Measurements from ENCODE around the gene METTL6.
A peak's percentile ranks its signal among the peaks of the same experiment; 100 is the strongest.
"Not testable (repeated sequence)": the region's sequence is repeated elsewhere in the genome, so short reads cannot be mapped to it uniquely, and the experiment has no call there.

The METTL6 gene

DNA sequence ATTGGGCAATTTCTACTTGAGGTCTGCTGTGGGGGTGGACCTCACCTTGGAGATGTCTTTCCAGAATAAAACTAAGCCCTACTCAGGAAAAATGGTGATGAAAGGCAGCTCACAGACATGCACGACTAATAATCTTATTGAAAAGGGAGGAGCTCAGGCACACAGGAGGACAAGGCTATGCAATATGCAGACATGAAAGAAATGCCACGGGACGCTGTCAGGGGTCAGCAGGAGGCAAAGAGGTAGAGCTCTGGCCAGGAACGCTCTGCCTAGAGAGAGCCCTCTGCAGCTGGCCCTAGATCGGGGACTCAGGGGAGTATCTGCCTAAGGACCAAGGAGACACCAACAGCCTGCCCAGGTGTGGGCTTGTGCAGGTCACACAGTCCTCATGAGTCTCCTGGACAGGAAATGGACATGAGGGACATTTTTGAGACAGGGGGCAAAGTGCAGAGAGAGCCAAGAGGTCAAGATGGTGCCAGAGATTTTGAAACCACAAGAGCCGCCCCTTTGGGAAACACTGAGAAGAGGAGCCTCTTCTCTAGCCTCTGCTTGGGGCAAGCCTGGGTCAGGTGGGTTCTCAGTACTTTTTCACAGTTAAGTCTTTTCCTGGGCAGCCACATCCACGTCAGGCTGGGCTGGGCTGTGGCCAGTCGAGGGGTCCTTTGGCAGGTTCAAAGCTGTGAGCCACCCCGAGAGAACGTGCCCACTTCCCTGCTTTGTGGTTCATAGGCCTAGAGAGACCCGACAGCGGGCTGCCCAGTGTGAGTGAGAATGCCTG lies 23.3 kb upstream of the METTL6 start:
- no peak for DNase-seq

DNA sequence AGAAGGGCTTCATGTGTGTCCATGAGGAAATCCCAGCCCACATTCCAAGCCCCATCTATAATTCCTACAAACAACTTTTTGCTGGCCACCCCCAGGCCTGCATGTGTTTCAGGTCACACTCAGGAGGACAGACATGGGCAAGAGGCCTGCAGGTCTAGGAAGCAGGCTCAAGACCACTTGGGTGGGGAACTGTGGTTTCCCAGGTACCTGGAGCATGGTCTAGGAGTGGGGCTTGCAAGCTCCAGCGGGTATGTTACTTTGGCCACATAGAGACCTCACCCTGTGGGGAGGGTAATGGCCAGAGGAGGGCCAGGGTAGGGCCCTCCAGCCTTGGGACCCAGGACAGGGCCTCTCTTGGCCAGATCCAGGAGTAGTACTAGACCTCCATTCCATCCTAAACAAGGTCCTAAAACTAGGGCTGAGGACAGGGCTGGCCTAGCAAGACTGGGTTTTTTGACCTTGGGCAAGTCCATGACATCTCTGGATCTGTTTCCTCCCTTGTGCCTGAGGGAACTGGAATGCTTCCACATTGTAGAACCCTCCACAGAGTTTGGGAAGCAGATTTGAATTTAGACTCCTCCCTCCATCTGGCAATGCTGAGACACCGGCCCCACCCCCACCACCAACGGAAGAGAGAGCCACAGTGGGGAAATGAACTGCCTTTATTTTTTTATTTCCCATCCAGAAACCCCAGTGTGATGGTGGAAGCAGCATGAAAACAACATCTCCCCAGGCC lies 22.3 kb upstream of the METTL6 start:
- no peak for DNase-seq

DNA sequence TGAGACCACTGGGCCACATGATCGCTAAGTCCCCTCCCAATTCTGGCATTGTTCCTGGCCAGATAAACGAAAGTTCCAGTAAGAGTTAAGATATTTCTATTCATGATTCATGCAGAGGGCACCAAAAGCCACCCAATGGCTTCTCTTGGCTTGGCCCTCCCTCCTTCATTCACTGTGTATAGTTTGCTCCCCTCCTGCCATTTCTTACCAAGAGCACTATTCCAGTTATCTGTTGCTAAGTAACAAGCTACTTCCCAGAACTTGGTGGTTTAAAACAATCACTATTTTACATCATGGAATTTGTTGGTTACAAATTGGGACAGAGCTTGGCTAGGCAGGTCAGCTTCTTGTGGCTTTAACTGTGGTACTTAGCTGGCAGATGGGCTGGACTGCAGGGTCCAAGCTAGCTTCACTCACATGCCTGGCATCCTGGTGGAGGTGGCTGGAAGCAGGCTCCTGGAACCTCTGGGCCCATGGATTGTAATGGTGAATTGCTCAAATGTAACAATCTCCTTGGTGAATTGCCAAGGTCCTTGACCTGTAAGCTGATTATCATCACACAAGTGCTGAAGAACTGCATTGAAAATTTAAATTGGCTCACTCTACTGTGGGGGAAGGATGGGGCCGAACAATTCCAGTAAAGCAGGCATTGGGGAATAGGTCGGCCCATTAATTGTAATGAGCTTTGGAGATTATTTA lies 16.6 kb upstream of the METTL6 start:
- DNase-seq: no peak

DNA sequence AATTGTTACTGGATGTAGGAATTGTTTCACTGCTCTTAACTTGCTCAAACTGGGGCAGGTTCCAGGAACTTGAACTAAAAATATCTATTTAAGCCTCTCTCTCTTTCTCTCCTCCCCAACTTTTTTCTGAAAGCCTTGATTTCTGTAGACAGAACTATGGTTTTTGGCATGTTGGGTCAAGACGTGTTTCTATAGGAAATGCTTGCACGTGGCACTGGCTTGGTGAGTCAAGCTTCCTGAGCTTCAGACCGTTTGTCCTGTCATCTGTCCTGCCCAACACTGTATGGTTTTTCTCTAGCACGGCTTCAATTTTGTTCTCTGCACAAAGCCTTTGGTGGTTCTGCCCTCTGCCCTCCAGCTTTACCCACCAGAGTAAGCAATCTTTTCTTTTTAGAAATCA lies 13.5 kb upstream of the METTL6 start:
- DNase-seq: peak; percentile 80 to 89

DNA sequence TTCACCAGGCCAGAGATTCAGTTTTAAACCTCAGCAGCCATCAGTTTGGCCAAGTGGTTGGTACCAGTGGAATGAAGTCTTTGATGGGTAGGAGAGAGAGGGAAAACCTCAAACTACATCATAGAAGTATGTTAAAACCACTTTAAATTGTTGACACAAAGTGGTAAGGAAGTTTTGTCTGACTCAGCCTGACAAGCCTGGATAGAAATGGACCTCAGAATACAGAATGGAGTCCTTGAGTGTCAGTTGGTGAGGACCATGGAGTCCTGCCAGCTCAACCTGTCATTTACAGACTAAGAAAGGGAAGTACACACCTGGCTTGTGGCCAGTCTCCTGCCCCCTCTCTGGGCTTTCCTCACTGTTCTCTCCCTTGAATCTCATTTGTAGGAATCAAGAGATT lies 12.1 kb upstream of the METTL6 start:
- DNase-seq: no peak

DNA sequence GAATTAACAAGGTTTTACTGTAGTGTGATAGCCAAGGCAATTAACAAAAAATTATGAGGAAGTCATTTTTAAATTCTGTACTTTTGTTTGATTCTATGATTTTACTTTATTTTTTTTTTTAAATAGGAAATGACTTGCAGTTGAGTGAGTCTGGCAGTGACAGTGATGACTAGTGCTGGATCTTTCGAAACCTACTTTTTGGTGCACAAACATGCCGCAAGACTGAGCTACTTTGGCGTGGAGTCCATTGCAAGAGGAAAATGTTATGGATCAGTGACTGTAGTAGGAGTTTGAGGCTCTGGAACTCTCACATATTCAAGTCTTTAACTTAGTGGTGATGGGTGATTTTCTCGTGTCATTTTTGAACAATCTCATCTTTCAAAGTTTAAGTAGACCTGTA lies 11.6 kb upstream of the METTL6 start:
- peak; percentile 81 to 85 for DNase-seq

DNA sequence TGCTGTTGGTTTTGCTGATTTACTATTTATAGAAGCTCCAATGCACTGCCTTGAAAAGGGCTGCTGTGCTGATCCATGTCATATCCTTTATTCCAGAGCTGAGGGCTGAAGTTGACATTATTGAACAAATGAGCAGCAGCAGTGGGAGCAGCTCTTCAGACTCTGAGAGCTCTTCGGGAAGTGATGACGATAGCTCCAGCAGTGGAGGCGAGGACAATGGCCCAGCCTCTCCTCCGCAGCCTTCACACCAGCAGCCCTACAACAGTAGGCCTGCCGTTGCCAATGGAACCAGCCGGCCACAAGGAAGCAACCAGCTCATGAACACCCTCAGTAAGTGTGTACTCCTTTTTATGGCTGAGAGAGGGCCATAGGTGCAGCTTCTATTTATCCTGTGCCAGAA lies 8.9 kb upstream of the METTL6 start:
- DNase-seq: no peak

DNA sequence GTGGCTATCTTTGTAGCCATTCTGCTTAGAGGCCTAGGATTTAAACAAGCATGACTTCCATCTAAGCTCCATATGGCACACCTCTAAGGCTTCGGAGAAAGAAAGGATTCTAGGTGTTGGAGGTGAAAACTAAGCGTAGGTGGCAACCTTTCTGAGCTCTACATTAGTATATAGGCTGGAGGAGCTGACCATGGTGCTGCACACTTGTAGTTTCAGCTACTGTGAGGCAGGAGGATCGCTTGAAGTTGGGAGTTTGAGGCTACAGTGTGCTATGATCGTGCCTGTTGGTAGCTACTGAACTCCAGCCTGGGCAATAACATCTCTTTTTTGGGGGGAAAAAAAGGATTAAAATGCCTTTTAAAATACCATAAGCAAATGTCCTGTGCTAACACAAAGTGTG lies 7.4 kb upstream of the METTL6 start:
- no peak for DNase-seq

DNA sequence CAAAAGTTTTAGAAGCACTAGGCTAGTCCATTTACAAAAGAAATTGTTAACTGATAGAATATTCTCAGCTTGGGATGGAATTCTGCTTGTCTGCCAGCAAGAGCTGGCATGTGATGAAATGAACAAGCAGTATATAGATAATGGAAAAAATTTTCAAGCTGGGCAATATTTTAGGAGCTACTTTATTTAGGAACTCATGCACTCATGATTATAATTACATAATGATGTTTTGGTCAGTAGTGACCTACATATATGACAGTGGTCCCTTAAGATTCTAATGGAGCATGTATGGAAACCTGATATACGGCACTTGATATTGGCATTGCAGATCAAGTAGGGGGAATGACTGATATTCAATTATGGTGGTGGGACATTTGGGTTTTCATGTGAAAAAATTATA lies 6.2 kb upstream of the METTL6 start:
- DNase-seq: no peak

DNA sequence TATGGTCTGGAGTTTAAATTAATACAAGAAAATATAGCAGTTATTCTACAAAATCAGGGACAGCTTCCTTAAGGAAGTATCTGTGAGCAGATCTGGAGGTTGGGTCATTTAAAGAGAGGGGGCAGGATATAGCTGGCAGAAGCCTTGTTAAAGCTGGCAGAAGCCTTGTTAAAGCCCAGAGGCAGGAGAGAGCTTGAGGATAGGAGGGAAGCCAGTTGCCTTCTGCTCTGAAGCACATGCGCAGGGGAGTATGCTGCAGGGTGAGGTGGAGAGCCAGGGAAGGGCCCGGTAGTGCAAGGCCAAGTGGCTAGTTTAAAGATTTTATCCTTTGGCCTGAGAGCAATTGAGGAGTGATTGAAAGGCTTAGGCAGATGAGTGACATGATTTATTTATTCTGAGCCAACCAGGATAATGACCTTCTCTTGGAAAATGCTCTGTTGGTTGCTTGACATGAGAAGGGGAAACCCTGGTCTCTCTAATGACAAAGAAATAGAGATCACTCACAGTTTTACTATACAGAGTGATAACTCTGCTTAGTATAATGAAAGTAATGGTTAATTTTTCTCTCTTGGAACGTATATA lies 4.0 kb upstream of the METTL6 start:
- DNase-seq: no peak

DNA sequence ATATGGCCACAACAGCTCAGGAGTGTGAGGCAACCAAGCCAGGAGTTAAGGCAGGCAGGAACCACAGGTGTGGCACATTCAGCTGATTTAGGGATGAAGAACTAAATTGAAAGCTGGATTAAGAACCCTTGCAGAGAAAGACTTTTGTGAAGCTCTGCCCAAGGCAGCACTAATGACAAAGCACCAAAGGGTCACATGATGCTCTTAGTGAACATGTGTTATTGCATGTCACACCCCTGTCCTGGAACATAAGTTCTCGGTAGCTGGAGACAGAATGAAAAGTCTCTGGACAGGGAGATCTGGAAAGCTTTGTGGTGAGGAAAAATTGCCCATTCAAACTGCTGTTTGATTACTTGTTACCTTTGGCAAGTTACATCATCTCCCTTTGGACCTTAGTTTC lies 3.3 kb upstream of the METTL6 start:
- DNase-seq: no peak

DNA sequence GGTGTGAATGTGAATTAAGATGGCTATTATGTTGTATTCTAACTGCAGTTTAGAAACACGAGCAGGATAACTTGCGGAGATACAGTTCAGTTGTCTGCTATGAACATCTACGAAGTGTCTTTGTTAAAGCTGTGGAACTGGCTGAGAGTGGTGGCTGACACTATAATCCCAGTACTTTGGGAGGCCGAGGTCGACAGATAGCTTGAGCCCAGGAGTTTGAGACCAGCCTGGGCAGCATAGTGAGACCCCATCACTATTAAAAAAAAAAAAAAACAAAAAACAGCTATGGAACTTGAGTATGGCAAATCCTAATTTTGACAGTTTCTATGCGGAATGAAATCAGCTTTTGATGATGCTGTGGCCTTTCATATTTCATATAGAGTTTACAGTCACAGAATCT lies 1.7 kb upstream of the METTL6 start:
- DNase-seq: no peak

DNA sequence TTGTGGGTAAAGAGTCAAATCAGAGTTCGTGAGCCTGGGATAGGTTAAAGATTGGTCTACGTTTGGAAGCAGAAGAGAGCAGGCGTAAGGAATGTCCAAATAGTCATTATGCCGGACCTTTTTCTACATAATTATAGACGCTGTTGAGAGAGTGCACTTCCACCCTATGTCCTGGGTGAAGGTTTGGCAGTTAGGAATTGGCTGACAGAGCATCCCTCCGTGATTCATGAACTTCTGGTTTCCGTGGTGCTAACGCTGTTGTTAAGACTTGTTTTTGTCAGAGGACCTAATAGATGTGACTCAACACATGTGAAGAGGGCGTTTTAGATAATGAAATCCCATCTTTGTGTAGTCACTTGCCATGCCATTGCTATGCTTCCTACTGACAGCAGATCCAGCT lies 1.2 kb upstream of the METTL6 start:
- DNase-seq: peak; percentile 25 to 37

DNA sequence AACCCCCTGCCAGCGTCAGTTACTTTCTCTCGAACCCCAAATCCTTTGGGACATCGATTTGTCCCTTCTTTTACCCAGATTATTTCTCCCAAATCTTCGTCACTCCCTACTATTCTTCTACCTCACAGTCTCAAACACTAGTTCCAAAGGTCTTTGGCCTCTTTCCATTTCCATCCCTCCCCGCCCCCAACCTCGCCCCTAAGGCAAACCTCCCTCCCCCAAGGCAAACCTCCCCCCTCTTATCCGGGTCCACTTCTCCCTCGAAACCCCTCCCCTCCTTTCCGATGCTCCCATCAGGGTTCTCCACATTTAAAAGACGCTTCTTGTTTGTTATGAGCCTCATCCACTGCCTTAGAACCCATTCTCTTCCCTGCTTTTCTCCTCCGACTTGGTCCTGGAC lies 637 bp upstream of the METTL6 start:
- DNase-seq: no peak

DNA sequence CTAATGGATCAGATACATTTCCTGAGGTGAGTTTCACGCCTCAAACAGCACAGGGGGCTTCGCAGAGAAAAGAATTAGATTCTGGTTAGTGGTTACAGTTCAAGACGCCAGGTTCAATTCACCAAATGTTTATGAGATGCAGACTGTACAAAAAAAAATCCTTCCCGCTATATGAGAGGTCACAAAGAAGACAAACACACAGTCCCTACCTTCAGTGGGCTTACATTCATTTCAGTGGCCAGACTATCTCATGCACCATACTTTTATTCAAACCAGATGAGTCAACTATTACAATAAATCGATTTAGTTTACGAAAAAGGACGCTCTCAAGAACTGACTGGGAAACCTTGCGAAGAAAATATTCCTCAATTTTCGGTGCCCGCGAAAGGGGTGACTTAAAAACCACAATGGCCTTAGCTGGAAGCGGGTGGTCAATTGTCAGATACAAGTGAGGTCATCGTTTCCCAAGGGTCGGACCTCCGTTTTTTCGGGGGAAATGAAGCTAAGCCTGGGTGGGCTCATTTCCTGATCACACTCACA lies 695 bp downstream of the METTL6 start:
- DNase-seq: no peak

DNA sequence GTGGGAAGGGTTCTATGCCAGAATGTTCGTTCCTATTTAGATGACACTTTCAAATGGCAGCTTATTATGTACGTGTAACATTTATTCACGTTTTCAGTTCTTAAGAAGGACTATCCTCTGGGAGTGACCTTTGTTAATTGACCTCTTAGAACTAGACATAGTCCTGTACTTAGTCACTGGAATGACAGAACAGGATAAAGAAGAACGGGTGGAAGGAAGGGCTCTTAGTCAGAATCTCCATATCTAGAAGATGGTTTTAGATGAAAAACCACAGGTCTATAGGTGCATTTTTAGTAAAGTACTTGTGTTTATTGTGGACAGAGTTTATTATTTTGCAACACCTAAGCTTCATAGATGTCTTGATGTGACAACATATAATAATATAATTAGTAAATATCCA lies 6.5 kb downstream of the METTL6 start:
- no peak for DNase-seq

DNA sequence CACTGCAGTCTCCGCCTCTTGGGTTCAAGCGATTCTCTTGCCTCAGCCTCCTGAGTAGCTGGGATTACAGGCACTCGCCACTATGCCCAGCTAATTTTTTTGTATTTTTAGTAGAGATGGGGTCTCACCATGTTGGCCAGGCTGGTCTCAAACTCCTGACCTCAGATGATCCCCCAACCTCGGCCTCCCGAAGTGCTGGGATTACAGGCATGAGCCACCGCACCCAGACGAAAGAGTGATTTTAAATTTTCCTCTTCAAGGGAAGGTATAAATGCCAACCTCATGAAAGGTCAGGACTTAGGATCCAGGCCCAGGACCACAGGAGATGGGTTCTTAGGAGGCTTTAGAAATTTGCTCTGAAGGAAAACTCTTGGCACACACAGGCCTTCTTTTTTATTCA lies 16.4 kb downstream of the METTL6 start:
- not testable (repeated sequence) for DNase-seq

DNA sequence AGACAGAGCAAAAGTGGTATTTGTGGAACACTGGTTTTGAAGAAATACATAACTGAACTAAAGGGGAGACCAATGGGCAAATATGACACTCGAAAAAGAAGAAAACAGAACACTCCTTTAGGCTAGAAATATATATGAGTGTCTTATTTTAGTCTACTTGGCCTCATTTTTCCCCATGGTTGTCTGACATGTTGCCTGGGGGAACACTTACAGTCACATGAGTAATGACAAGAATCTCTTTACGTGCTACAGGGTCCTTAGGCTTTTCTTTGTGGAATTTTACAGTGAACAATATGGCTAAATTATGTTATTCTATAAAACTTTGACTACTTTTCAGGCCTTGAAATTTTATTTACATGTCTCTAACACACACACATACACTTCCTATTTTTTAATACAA lies 17.6 kb downstream of the METTL6 start:
- no peak for DNase-seq

DNA sequence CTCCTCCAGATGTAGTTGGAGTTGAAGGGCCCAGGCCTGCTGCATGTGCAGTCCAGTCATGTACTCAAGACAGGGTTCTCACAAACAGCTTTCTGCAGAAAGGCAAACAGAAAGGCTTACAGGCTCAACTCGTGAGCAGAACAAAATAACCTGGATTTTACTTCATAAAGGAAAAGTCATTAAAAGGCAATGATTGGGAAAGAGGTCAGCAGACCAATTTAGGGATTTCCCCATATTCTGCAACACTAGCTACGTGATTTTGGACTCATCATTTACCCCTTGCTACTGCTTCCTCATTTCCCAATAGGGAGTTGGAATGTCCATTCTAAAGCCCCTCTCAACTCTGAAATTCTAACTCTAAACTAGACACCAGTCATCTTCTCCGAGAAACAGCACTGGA lies 18.1 kb downstream of the METTL6 start:
- DNase-seq: peak; percentile 68 to 75

DNA sequence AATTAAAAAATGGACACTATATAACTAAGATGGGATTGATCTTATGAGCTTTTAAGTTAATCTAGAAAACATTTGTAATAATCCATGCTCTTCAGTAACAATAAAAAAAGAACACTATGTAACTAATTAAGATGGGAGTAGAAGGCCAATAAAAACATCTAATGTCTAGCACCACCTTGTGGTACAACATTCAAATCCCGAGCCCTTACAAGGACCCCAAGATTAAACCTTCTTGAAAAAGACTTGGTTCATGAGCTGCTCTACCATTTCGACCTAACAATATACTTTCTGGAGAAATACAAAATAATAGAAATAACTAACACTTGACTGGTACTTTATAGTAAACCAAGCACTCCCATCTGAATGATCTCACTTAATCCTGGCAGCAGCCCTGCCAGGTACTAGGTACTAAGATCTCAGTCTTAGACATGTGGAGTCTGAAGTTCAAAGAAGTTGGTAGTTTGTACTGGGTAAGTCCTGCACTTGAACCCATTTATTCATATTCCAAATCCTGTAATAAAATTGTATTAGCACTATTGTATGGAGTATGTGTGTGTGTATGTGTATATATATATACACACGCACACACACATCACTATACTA lies 21.8 kb downstream of the METTL6 start:
- peak; percentile 40 to 55 for DNase-seq

DNA sequence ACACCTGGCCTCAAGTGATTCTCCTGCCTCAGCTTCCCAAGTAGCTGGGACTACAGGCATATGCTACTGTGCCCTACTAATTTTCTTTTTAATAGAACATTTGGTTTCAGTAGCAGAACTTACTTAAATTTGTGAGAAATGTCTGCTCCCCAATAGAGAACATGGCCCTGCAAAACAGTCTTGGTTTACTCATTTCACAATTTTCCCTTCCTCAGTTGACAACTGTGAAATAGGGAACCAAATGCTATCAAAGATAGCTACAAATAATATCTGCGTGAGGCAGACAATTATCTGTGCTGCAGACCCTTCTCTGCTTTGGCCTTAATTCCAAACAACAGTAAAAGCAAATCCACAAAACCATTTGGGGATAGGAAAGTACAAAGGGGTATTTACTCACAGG lies 22.6 kb downstream of the METTL6 start:
- DNase-seq: peak in 1 of 2 experiments; percentile 18

DNA sequence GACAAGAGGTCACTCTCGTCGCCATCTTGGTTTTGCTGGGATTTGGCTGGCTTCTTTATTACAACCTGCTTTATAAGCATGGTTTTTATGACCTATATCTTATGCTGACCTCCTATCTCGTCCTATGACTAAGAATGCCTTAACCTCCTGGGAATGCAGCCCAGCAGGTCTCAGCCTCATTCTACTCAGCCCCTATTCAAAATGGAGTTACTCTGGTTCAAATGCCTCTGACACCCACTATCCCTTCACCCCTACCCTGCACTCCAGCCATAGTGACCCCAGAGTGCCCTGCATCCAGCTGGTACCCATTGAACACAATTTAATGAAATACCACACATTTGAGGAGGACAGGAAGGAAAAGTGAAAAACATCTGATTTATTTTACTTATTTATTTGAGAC lies 23.4 kb downstream of the METTL6 start:
- no peak for DNase-seq

DNA sequence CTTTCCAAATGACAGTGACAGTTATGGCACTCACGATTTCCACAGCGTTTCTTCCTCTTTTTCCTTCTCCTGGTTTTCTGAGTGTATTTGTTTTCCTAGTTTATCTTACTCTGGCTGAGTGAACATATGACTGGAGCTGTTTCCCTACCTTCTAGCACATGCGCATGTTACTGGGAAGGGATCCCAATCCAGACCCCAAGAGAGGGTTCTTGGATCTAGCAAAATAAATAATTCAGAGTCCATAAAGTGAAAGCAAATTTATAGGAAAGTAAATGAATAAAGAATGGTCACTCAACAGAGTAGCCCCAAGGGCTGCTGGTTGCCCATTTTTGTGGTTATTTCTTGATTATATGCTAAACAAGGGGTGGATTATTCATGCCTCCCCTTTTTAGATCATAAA lies 23.8 kb downstream of the METTL6 start:
- no peak for DNase-seq

Measured in AML-193 (cell line).